Keratinocyte (primary cell): ENCODE data around the gene CNTNAP5.

Experiments used
- EZH2 ChIP-seq: IDR thresholded peaks from one replicate; pipeline ENCODE4 v1.6.1; 2012; ENCODE audit warnings: inconsistent platforms, mild to moderate bottlenecking, low read length, moderate library complexity
- TF ChIP-seq, protein P1 (sequence below), 3 experiments: IDR thresholded peaks in 1 of 3; conservative IDR thresholded peaks in 1 of 3; optimal IDR thresholded peaks in 1 of 3; 2 replicates in 2 of 3; 3 replicates in 1 of 3; pipeline versions ENCODE3 to v1.5.1; 2011; ENCODE audit warnings: low read length in 3 of 3, mild to moderate bottlenecking in 3 of 3, moderate library complexity in 2 of 3, control low read depth in 1 of 3, inconsistent platforms in 1 of 3; ENCODE audit not compliant: insufficient read depth in 2 of 3; ENCODE audit errors: extremely low read depth in 1 of 3

GRCh38 chr2:124079045-124079444, 54.0 kb downstream of the CNTNAP5 start:
- TF ChIP-seq, protein P1, sequence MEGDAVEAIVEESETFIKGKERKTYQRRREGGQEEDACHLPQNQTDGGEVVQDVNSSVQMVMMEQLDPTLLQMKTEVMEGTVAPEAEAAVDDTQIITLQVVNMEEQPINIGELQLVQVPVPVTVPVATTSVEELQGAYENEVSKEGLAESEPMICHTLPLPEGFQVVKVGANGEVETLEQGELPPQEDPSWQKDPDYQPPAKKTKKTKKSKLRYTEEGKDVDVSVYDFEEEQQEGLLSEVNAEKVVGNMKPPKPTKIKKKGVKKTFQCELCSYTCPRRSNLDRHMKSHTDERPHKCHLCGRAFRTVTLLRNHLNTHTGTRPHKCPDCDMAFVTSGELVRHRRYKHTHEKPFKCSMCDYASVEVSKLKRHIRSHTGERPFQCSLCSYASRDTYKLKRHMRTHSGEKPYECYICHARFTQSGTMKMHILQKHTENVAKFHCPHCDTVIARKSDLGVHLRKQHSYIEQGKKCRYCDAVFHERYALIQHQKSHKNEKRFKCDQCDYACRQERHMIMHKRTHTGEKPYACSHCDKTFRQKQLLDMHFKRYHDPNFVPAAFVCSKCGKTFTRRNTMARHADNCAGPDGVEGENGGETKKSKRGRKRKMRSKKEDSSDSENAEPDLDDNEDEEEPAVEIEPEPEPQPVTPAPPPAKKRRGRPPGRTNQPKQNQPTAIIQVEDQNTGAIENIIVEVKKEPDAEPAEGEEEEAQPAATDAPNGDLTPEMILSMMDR (optimal IDR thresholded peaks at IDR 0.05 in 1 of 3, IDR thresholded peaks at IDR 0.05 in 1 of 3, conservative IDR thresholded peaks at IDR 0.05 in 1 of 3; ENCODE audit: extremely low read depth in 1 of 3, insufficient read depth in 2 of 3, low read length in 3 of 3), result no peak
- TF ChIP-seq EZH2, result no peak
